WTC11 (cell line): Measurements from ENCODE around the gene CMTM2. TPM values are rescaled to one million over a fixed set of nuclear protein-coding genes. Genes with fewer than 3 reads are reported as not detected.
A peak's percentile ranks its signal among the peaks of the same experiment; 100 is the strongest.

Source experiments
- ATAC-seq: fragments of 200-7000 bp; cut with Tn5 transposase; 2 replicates; pipeline ENCODE4 v1.10.0; 2021; ENCODE audit warnings: mild to moderate bottlenecking, moderate library complexity
- Bru-seq: library from RNA; stranded (reverse); fragments of 400-500 nt; gene quantifications from one replicate; lab custom pipeline; 2021; lab: Mats Ljungman, UMichigan
- CTCF ChIA-PET: fragments of 300-600 bp; sonication (Branson Sonifier 250); formaldehyde crosslinking; loops from one replicate; lab custom pipeline; 2021; ENCODE audit warnings: antibody characterized with exemption; lab: Charles Lee
- POLR2A ChIA-PET: fragments of 350-600 bp; sonication (Branson Sonifier 250); formaldehyde crosslinking; loops from one replicate; lab custom pipeline; 2021; ENCODE audit warnings: antibody characterized with exemption; lab: Charles Lee
- DNase-seq: peaks from one replicate; pipeline ENCODE4 v3.0.0; 2021; ENCODE audit warnings: low spot score
- H3K27ac Mint-ChIP-seq: 2 replicates; pipeline ENCODE4 v1.8.0; 2021; ENCODE audit warnings: mixed read lengths
- H3K27me3 Mint-ChIP-seq: 2 replicates; pipeline ENCODE4 v1.8.0; 2021; ENCODE audit warnings: low read depth, mild to moderate bottlenecking, moderate library complexity, mixed read lengths
- H3K36me3 Mint-ChIP-seq: 2 replicates; pipeline ENCODE4 v1.8.0; 2021; ENCODE audit warnings: mixed read lengths
- H3K4me1 Mint-ChIP-seq: 2 replicates; pipeline ENCODE4 v1.8.0; 2022; ENCODE audit warnings: mixed read lengths
- H3K4me3 Mint-ChIP-seq: 2 replicates; pipeline ENCODE4 v1.8.0; 2021; ENCODE audit warnings: mild to moderate bottlenecking, moderate library complexity, mixed read lengths
- H3K9me3 Mint-ChIP-seq: 2 replicates; pipeline ENCODE4 v1.8.0; 2021; ENCODE audit warnings: mixed read lengths
- CREM ChIP-seq: sonication (generic); formaldehyde crosslinking; IDR thresholded peaks from 2 replicates; pipeline ENCODE4 v1.8.1; 2022; ENCODE audit warnings: mild to moderate bottlenecking, missing genetic modification reagents, moderate library complexity
- FOXK1 ChIP-seq: sonication (generic); formaldehyde crosslinking; IDR thresholded peaks from 2 replicates; pipeline ENCODE4 v1.8.0; 2022; ENCODE audit warnings: mild to moderate bottlenecking, moderate library complexity, missing genetic modification reagents
- FOXP1 ChIP-seq: sonication (generic); formaldehyde crosslinking; IDR thresholded peaks from 2 replicates; pipeline ENCODE4 v1.8.0; 2022; ENCODE audit warnings: missing genetic modification reagents, mild to moderate bottlenecking, moderate library complexity, borderline replicate concordance
- MAX ChIP-seq: sonication (generic); formaldehyde crosslinking; IDR thresholded peaks from 2 replicates; pipeline ENCODE4 v1.8.0; 2022; ENCODE audit warnings: mild to moderate bottlenecking, missing genetic modification reagents
- MXD4 ChIP-seq: fragments of 250-450 bp; sonication (Bioruptor Pico); IDR thresholded peaks from 2 replicates; pipeline ENCODE4 v1.8.0; 2021; ENCODE audit warnings: mild to moderate bottlenecking, moderate library complexity, borderline replicate concordance
- NFATC4 ChIP-seq: fragments of 250-450 bp; sonication (Bioruptor Pico); IDR thresholded peaks from 2 replicates; pipeline ENCODE4 v1.9.0; 2021; ENCODE audit warnings: mild to moderate bottlenecking
- NFE2L1 ChIP-seq: sonication (generic); formaldehyde crosslinking; IDR thresholded peaks from 2 replicates; pipeline ENCODE4 v1.8.1; 2023; ENCODE audit warnings: missing genetic modification reagents
- NFYB ChIP-seq: sonication (generic); formaldehyde crosslinking; conservative IDR thresholded peaks from 2 replicates; pipeline ENCODE4 v1.8.0; 2022; ENCODE audit warnings: low read depth, missing genetic modification reagents
- OVOL2 ChIP-seq: fragments of 250-450 bp; sonication (Bioruptor Pico); IDR thresholded peaks from 2 replicates; pipeline ENCODE4 v1.9.0; 2021; ENCODE audit warnings: mild to moderate bottlenecking, borderline replicate concordance
- PRRX2 ChIP-seq: fragments of 250-450 bp; sonication (Bioruptor Pico); IDR thresholded peaks from 2 replicates; pipeline ENCODE4 v1.8.0; 2021; ENCODE audit warnings: mild to moderate bottlenecking
- RELA ChIP-seq: sonication (generic); formaldehyde crosslinking; IDR thresholded peaks from 2 replicates; pipeline ENCODE4 v1.8.1; 2022; ENCODE audit warnings: missing genetic modification reagents, mild to moderate bottlenecking, borderline replicate concordance
- ZBTB43 ChIP-seq: sonication (generic); formaldehyde crosslinking; IDR thresholded peaks from 2 replicates; pipeline ENCODE4 v1.8.1; 2023; ENCODE audit warnings: mild to moderate bottlenecking, missing genetic modification reagents
- ZNF281 ChIP-seq: sonication (generic); formaldehyde crosslinking; IDR thresholded peaks from 2 replicates; pipeline ENCODE4 v1.8.0; 2023; ENCODE audit warnings: mild to moderate bottlenecking, missing genetic modification reagents
- long read RNA-seq, 3 experiments: library from RNA in 1 of 3; library from capped mRNA in 1 of 3; library from polyadenylated mRNA in 1 of 3; unstranded in 2 of 3; stranded (forward) in 1 of 3; transcript quantifications; one replicate each; pipeline ENCODE4 v2.0.0, GENCODE V29; 2021
- total RNA-seq: library from RNA; stranded (reverse); gene quantifications from 3 replicates; pipeline ENCODE4 v1.2.3, GENCODE V29; 2021
- TF ChIP-seq, protein P1 (sequence below): fragments of 250-450 bp; sonication (Bioruptor Pico); IDR thresholded peaks from 2 replicates; pipeline ENCODE4 v1.8.0; 2021; ENCODE audit warnings: mild to moderate bottlenecking

CMTM2 gene, protein sequence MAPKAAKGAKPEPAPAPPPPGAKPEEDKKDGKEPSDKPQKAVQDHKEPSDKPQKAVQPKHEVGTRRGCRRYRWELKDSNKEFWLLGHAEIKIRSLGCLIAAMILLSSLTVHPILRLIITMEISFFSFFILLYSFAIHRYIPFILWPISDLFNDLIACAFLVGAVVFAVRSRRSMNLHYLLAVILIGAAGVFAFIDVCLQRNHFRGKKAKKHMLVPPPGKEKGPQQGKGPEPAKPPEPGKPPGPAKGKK
- total RNA-seq (not detected in 3 replicates), Bru-seq, nascent RNA (percentile 8 among the genes with signal in this experiment)
- long read RNA-seq, experiment 1, partial matches to known transcripts = 0 of 5 reads
- long read RNA-seq, experiment 1, other reads (novel, unspliced or antisense) = 5 of 5 reads
- long read RNA-seq, experiment 2 = 0 reads
- long read RNA-seq, experiment 3 = 0 reads

DNA sequence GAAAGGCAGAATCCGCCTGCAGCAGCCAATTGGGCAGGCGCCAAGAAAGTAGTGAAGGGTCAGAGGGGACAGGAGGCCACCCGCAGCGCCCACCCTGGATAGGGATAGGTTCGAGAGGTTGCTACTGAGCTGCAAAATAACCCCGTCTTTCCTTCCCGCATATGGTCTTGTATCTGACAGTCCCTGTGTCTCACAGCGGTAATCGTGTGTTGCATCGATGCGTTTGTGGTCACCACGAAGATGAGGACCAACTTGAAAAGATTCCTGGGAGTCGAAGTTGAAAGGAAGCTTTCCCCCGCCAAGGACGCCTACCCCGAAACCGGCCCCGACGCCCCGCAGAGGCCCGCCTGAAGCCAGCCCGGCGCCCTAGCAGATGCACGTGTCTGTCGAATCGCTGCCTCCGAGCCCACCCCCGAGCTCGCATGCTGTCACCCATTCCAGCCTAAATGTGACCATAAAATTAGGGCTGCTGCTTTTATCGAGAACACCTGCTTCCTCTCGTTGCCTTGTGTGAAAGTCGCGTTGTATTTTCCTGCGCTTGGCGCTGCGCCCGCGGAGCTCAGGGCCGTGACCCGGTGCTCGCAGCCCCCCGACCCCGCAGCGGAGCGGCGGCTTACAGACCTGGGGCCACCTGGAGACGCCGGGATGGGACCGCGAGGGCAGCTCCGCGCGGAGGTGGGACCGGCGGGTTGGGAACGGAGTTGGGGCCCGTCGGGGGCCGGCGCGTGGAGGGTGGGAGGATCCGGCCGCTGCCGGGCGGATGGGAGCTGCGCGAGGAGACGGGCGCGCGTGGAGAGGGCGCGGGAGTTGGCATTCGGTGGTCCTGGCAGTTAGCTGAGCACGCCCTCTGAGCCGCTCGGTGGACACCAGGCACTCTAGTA lies at the start of gene CMTM2:
Gene CMTM2, plus strand, starts transcription at position 813 of the 881 bp plus-strand sequence. CDS start 145 bp downstream, outside the sequence.
- no peaks in the 10 kb centered on the region for H3K36me3 Mint-ChIP-seq
- H3K27ac Mint-ChIP-seq = no peak within 1 kb of the TSS
- H3K4me3 Mint-ChIP-seq = peak within 1 kb of the TSS; percentile 60
- no peaks in the 10 kb centered on the region for H3K9me3 Mint-ChIP-seq
- DNase-seq (peak; percentile 53), ATAC-seq (peak; percentile 70)
- TF ChIP-seq CREM (CRISPR knock-in tag) (0 out of 2 replicates have a peak, but pooled peaks have one; percentile 36), MAX (CRISPR knock-in tag) (peak; percentile 80), FOXP1 (CRISPR knock-in tag) (peak; percentile 48; the same call in 1 of the 2 replicates), OVOL2 (CRISPR knock-in tag) (no peak)
- H3K4me1 Mint-ChIP-seq = peaks cover 27% of the 10 kb centered on the region
- POLR2A ChIA-PET = interaction anchor here (1.2 to 1.7 kb wide), 2 partner anchors 11 to 27 kb away, joined by 3 to 5 read pairs; partner anchors contain the start of gene CKLF
- CTCF ChIA-PET = interaction anchor here (0.5 to 2.6 kb wide), 9 partner anchors 8 to 235 kb away, joined by 3 to 23 read pairs (median 5); partner anchors contain the start of gene CKLF
- peaks cover 49% of the 10 kb centered on the region for H3K27me3 Mint-ChIP-seq

DNA sequence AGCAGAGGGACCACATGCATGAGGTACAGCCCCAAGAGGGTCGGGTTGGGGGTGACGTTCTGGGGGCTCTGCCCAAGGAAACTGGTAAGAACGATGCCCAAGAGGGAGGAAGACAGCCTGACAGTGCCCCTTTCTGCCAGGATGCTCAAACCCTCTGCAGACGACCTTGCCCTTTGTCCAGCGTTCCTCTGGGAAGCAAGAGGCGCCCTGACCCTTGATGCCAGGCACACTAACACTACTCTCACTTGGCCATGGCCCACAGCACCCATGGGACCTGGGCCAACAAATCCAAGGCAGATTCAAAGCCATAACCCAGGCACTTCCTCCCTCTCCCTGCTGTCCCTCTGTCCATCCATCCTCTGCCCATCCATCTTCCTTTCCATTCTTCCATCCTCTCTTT lies 49.8 kb upstream of the CMTM2 start:
- H3K27me3 Mint-ChIP-seq = no peaks in the 10 kb centered on the region; the same call in 1 of the 2 replicates
- no peaks in the 10 kb centered on the region for H3K4me1 Mint-ChIP-seq
- ChIA-PET CTCF (no interaction called here), POLR2A (no interaction called here)
- peaks cover 8% of the 10 kb centered on the region; the same call in 1 of the 2 replicates for H3K36me3 Mint-ChIP-seq
- no peak for DNase-seq
- no peaks in the 10 kb centered on the region for H3K9me3 Mint-ChIP-seq
- ATAC-seq = no peak
- H3K4me3 Mint-ChIP-seq = no peak overlapping the region
- H3K27ac Mint-ChIP-seq = no peak overlapping the region
- no peak for TF ChIP-seq RELA (CRISPR knock-in tag)
- no peak for TF ChIP-seq ZBTB43
- no peak for TF ChIP-seq CREM (CRISPR knock-in tag)
- no peak for TF ChIP-seq NFE2L1 (CRISPR knock-in tag)
- TF ChIP-seq MXD4 = no peak
- no peak for TF ChIP-seq PRRX2 (CRISPR knock-in tag)
- TF ChIP-seq, protein P1, sequence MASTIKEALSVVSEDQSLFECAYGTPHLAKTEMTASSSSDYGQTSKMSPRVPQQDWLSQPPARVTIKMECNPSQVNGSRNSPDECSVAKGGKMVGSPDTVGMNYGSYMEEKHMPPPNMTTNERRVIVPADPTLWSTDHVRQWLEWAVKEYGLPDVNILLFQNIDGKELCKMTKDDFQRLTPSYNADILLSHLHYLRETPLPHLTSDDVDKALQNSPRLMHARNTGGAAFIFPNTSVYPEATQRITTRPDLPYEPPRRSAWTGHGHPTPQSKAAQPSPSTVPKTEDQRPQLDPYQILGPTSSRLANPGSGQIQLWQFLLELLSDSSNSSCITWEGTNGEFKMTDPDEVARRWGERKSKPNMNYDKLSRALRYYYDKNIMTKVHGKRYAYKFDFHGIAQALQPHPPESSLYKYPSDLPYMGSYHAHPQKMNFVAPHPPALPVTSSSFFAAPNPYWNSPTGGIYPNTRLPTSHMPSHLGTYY (CRISPR knock-in tag) = no peak
- TF ChIP-seq ZNF281 = no peak
- TF ChIP-seq FOXK1 (CRISPR knock-in tag) = no peak
- TF ChIP-seq NFATC4 (CRISPR knock-in tag) = no peak
- TF ChIP-seq NFYB (CRISPR knock-in tag) = no peak
